MCF 10A (cell line): ENCODE results near the gene TAS2R60. TPM values are rescaled to one million over a fixed set of nuclear protein-coding genes. Genes with fewer than 3 reads are reported as not detected.
A peak's percentile ranks its signal among the peaks of the same experiment; 100 is the strongest.

Source experiments
- BruUV-seq: library from RNA; stranded (reverse); fragments of 400-500 nt; replicated peaks from 2 replicates; lab custom pipeline; 2021; lab: Mats Ljungman, UMichigan
- CTCF ChIA-PET: fragments of 300-600 bp; sonication (Branson Sonifier 250); formaldehyde crosslinking; extraction: SDS; loops from one replicate; lab custom pipeline; 2021; ENCODE audit warnings: antibody characterized with exemption, inconsistent platforms; lab: Yijun Ruan, JAX
- POLR2A ChIA-PET: fragments of 300-600, 350-650 bp; sonication (Branson Sonifier 250); formaldehyde crosslinking; extraction: SDS; loops from one replicate; lab custom pipeline; 2020; ENCODE audit warnings: antibody characterized with exemption, inconsistent platforms; lab: Yijun Ruan, JAX
- DNase-seq: peaks from one replicate; pipeline ENCODE4 v3.0.0-alpha.2; 2018; ENCODE audit not compliant: unreplicated experiment
- H3K27ac Mint-ChIP-seq: one replicate; pipeline ENCODE4 v1.8.0; 2022; ENCODE audit warnings: mild to moderate bottlenecking, low read depth, mixed read lengths; ENCODE audit not compliant: unreplicated experiment
- H3K27me3 Mint-ChIP-seq: one replicate; pipeline ENCODE4 v1.8.0; 2022; ENCODE audit warnings: mixed read lengths; ENCODE audit not compliant: insufficient read depth, unreplicated experiment
- H3K36me3 Mint-ChIP-seq: one replicate; pipeline ENCODE4 v1.8.0; 2022; ENCODE audit warnings: mild to moderate bottlenecking, moderate library complexity, mixed read lengths; ENCODE audit not compliant: insufficient read depth, unreplicated experiment
- H3K4me1 Mint-ChIP-seq: one replicate; pipeline ENCODE4 v1.8.0; 2022; ENCODE audit warnings: mixed read lengths; ENCODE audit not compliant: insufficient read depth, unreplicated experiment
- H3K4me3 Mint-ChIP-seq: one replicate; pipeline ENCODE4 v1.8.0; 2022; ENCODE audit warnings: mild to moderate bottlenecking, moderate library complexity, mixed read lengths; ENCODE audit not compliant: unreplicated experiment
- H3K9me3 Mint-ChIP-seq: one replicate; pipeline ENCODE4 v1.8.0; 2022; ENCODE audit warnings: mixed read lengths; ENCODE audit not compliant: unreplicated experiment
- intact Hi-C: fragments of 100-400 bp; cut with micrococcal nuclease; formaldehyde crosslinking; loops from 2 replicates; pipeline ENCODE4 v1.14.1; 2022
- total RNA-seq: library from RNA; stranded (reverse); gene quantifications from 2 replicates; pipeline ENCODE4 v1.2.3, GENCODE V29; 2022
- TF ChIP-seq, protein P1 (sequence below): fragments of 200-600 bp; IDR thresholded peaks from one replicate; pipeline ENCODE4 v1.8.0; 2022; ENCODE audit warnings: antibody characterized with exemption, mild to moderate bottlenecking; ENCODE audit not compliant: unreplicated experiment

TAS2R60 gene
- total RNA-seq, 1 experiment from 2014 or later = not detected

DNA sequence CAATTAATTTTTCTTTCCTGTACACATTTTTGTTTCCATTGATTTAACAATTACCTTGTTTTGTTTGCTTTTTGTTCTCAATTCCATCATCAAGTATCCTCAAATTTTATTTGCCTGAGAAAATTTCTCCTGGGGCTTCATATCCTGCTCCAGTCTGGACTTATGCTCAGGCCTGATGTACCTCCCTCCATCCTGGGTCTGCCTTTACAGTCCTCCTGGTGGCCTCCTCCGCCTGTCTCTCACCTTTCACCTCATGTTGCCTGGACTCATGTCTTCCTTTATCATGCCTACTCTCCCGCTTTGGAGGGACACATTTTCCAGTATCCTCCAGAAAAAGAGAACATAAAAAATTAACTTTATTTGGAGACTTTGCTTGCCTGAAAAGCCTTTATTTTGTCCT lies 12.1 kb upstream of the TAS2R60 start:
- Mint-ChIP-seq H3K27ac (no peak overlapping the region), H3K9me3 (no peaks in the 10 kb centered on the region), H3K36me3 (no peaks in the 10 kb centered on the region), H3K27me3 (no peaks in the 10 kb centered on the region), H3K4me3 (no peak overlapping the region), H3K4me1 (peaks cover 34% of the 10 kb centered on the region)
- intact Hi-C loops = no loop called here
- BruUV-seq = no TSS peak
- ChIA-PET POLR2A (interaction anchor here (0.9 kb wide), 1 partner anchor 47 kb away, joined by 3 read pairs; no protein-coding TSS in a partner anchor), CTCF (interaction anchor here (0.6 to 1.3 kb wide), 4 partner anchors 9 to 968 kb away, joined by 3 to 4 read pairs (median 3); no protein-coding TSS in a partner anchor)
- TF ChIP-seq, protein P1, sequence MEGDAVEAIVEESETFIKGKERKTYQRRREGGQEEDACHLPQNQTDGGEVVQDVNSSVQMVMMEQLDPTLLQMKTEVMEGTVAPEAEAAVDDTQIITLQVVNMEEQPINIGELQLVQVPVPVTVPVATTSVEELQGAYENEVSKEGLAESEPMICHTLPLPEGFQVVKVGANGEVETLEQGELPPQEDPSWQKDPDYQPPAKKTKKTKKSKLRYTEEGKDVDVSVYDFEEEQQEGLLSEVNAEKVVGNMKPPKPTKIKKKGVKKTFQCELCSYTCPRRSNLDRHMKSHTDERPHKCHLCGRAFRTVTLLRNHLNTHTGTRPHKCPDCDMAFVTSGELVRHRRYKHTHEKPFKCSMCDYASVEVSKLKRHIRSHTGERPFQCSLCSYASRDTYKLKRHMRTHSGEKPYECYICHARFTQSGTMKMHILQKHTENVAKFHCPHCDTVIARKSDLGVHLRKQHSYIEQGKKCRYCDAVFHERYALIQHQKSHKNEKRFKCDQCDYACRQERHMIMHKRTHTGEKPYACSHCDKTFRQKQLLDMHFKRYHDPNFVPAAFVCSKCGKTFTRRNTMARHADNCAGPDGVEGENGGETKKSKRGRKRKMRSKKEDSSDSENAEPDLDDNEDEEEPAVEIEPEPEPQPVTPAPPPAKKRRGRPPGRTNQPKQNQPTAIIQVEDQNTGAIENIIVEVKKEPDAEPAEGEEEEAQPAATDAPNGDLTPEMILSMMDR = no peak
- no peak for DNase-seq

DNA sequence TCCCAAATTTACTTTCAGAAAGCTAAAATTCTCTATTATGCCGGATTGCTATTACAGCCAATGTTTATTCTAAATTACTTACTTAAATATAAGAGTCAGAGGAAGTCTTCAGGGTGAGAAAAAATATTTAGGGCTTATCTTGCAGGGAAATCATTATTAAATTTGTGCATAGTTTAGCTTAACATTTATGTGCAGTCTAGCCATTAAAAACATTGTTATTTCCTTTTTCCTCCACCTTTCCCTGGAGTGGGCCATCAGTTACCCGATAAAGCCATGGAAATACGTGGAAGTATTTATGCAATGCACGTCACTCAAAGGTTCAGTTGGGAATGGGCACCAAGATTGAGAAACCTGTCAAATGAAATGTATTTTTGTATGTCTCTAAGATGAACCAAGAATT lies 9.5 kb upstream of the TAS2R60 start:
- TF ChIP-seq, protein P1 = no peak
- ChIA-PET CTCF (interaction anchor here (0.7 to 3.5 kb wide), 4 partner anchors 17 to 506 kb away, joined by 3 to 23 read pairs (median 6); no protein-coding TSS in a partner anchor), POLR2A (interaction anchor here (0.7 kb wide), 1 partner anchor 56 kb away, joined by 3 read pairs; no protein-coding TSS in a partner anchor)
- no peak for DNase-seq
- H3K27me3 Mint-ChIP-seq = no peaks in the 10 kb centered on the region
- intact Hi-C loops = no loop called here
- no peak overlapping the region for H3K27ac Mint-ChIP-seq
- no peaks in the 10 kb centered on the region for H3K36me3 Mint-ChIP-seq
- BruUV-seq = no TSS peak
- H3K9me3 Mint-ChIP-seq = no peaks in the 10 kb centered on the region
- H3K4me1 Mint-ChIP-seq = peaks cover 34% of the 10 kb centered on the region
- no peak overlapping the region for H3K4me3 Mint-ChIP-seq

DNA sequence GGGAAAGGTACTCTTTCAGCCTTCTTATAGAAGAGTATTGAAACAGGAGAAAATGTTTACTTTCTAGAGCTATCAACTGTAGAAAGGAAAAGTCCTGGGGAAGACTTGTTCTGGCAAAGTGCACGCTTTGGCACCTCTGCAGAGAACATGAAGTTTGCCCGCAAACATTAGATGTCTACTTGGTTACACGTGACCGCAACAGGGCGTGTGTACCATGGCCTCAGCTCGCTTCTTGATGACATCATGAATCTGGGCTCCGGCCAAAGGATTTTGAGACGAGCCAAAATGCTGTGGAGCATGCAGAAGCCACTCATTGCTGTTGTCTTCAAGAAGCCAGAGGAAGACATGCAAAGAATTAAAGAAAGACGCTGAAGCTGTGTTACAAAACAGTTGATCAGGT lies 8.6 kb upstream of the TAS2R60 start:
- TF ChIP-seq, protein P1 = no peak
- H3K27me3 Mint-ChIP-seq = peaks cover 5% of the 10 kb centered on the region
- DNase-seq = peak; percentile 94
- H3K4me1 Mint-ChIP-seq = peaks cover 33% of the 10 kb centered on the region
- no peak overlapping the region for H3K4me3 Mint-ChIP-seq
- ChIA-PET CTCF (interaction anchor here (0.8 to 3.5 kb wide), 7 partner anchors 18 to 507 kb away, joined by 3 to 23 read pairs (median 3); partner anchors contain the start of gene EPHA1), POLR2A (interaction anchor here (0.6 to 0.8 kb wide), 2 partner anchors 10 to 467 kb away, joined by 3 to 4 read pairs; partner anchors contain the start of gene TCAF1)
- no peaks in the 10 kb centered on the region for H3K36me3 Mint-ChIP-seq
- BruUV-seq = no TSS peak
- no peak overlapping the region for H3K27ac Mint-ChIP-seq
- intact Hi-C loops = no loop called here
- no peaks in the 10 kb centered on the region for H3K9me3 Mint-ChIP-seq

DNA sequence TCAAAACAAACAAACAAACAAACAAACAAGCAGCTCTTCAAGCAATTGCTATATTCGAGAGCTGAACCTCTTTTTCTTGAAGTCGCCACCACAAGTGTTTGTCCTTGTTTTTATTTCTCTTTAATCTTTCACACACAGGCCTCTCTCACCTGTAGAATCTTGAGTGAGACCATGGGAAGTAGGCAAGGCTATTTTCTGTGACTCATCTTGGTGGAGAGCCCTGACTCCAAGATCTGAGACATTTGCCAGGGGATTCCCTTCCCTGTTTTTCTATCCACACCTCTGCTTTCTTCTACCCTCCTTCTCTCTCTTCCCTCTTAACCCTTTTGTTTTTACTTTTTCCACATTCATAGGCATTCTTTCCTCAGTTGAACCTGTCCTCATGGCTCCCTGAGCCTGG lies 8.0 kb upstream of the TAS2R60 start:
- peak; percentile 74 for DNase-seq
- no peak overlapping the region for H3K27ac Mint-ChIP-seq
- peak overlapping the region; percentile 28 for H3K4me3 Mint-ChIP-seq
- CTCF ChIA-PET = interaction anchor here (0.8 to 3.5 kb wide), 6 partner anchors 19 to 220 kb away, joined by 3 to 23 read pairs (median 4); partner anchors contain the start of gene EPHA1
- no TSS peak for BruUV-seq
- peaks cover 27% of the 10 kb centered on the region for H3K4me1 Mint-ChIP-seq
- TF ChIP-seq, protein P1 = no peak
- peaks cover 11% of the 10 kb centered on the region for H3K27me3 Mint-ChIP-seq
- H3K9me3 Mint-ChIP-seq = no peaks in the 10 kb centered on the region
- POLR2A ChIA-PET = no interaction called here
- H3K36me3 Mint-ChIP-seq = no peaks in the 10 kb centered on the region
- intact Hi-C loops = no loop called here
